Regular cardiac myocyte (primary cell): ENCODE data around the gene FAM83C. TPM values are rescaled to one million over a fixed set of nuclear protein-coding genes. Genes with fewer than 3 reads are reported as not detected.

Experiments
- total RNA-seq: library from RNA; depleted of rRNA; stranded (reverse); fragments of >200 nt; gene quantifications from 2 replicates; pipeline ENCODE4 v1.2.3, GENCODE V29; 2014

Gene FAM83C
- under 0.01 TPM in 1 of 2 replicates, not detected in the other for total RNA-seq

DNA sequence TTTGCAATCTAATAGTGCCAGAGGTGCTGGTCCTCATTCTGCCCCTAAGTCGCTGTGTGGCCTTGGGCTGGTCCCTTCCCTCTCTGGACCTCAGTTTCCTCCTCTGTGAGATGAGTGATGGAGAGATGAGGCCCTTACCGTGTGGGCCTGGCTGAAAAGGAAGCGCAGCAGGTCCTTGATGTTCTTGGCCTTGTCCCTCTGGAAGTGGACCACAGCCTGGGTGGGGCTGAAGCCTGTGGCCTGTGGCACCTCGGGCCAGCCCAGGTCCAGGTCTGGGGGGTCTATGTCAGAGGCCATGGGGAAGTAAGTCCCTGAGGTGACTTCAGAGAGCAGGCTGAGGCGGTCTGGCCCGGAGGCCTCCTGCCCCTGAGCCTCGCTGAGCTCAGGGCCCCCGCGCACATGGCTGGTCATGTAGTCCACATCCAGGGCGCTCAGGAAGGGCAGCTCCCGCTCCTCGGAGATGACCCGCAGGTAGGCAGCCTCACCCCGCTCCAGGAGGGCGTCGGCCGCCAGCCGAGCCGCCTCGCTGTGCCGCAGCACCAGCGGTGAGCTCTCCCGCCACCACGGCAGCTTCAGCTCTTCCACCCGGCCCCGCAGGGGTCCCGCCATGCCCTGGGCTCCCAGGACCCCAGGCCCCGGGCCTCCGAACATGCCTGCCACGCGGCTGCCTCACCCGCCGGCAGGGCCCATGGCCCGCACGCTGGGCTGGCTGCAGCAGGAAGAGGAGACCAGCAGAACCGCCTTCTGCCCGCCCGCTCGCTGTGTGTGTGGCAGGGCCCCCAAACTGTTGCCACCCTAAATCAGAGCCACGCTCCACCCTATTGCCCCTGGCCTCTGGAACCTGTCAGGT, at the start of gene FAM83C:
FAM83C (minus strand) TSS at position 772 of the 850 bp plus-strand sequence; CDS start at position 651, 121 bp downstream.

DNA sequence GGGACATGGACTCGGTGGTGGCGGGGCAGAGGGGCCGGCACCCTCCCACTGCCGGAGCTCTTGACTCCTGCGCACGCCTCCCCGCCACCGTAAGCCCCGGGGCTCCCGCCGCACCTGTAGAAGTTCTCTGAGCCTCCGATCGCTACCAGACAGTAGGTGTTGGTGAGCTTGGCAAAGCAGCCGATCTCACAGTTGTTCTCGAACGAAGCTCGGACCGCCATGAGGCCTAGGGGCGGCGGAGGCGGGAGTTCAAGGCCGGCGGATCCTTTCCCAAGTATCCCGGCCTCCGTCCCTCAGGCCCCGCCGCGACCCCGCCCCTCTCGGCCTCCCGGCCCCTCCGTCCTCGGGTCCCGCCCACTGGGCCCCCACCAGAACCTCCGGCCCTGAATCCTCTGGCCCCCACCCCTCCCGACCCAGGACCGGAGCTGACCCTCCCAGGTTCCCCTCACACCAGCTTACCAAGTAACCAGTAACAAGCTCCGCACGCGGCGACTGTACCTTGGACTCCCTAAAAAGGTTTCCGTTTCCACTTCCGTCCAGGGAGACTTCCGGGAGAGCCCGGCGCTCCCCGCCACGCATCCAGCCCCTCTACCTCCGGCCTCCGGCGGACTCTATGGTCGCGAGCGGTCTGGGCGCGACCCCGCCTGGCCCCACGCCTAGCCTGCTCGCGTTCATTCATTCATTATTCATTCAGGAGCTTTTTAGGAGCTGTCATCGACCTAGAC, 7.8 kb downstream of the FAM83C start, which contains the start of gene EIF6:
EIF6 (minus strand) TSS at position 506 of the 725 bp plus-strand sequence; CDS start at position 221, 285 bp downstream.

DNA sequence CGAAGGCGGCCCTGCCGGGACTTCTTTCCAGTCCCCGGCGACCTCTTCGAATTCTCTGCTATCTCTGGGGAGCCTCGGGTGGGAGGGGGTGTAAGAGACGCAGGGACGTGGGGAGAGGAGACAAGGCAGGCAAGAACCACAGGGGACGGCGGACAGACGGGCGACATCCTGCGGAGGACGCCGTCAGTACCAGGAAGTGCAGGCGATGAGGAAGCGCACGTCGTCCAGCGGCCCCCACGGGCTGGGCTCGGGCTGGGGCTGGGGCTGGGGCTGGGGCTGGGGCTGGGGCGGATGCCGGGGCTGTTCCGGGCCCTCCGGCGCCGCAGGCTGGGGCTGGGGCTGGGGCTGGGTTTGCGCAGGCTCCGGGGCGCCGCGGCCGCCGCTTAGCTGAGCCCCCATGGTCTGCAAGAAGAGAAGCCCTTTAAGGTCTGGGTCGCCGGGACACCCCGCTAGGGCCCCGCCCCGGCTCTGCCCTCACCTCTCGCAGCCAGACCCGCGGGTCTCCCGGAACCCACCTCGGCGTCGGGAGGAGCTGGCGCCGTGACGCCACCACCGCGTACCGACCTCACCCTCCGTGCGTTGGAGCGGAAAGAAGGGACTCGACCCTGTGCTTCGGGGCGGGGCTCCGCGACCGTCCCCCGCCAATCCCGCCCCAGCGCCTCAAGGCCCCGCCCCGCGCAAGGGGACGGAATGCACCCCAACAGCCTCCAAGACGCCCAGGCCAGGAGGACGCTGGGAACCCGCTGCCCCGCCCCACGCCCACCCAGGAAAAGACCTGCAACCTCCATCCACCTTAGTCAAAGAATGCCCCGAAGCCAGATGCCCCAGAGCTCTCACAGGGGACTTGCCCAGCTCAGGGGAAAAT, 14.5 kb downstream of the FAM83C start, which contains the start of gene MMP24OS:
MMP24OS (minus strand) TSS at position 592 of the 865 bp plus-strand sequence; CDS start at position 399, 193 bp downstream.

Other genes with a start within 250 kb of the FAM83C start
- 82.3 and 120 TPM in 2 replicates for gene TRPC4AP, start 199.6 kb downstream of the FAM83C start, total RNA-seq
- gene EDEM2, start 145.1 kb downstream of the FAM83C start, total RNA-seq = 47.9 and 68.8 TPM in 2 replicates
- gene PROCR, start 120.4 kb downstream of the FAM83C start, total RNA-seq = 85.3 and 244 TPM in 2 replicates
- gene MMP24, start 65.7 kb downstream of the FAM83C start, total RNA-seq = 0.38 and 0.56 TPM in 2 replicates
- gene MMP24OS, start 14.3 kb downstream of the FAM83C start, total RNA-seq = 8.6 and 37.5 TPM in 2 replicates
- 104 and 187 TPM in 2 replicates for gene EIF6, start 7.7 kb downstream of the FAM83C start, total RNA-seq
- 22.2 and 31.9 TPM in 2 replicates for gene UQCC1, start 119.5 kb upstream of the FAM83C start, total RNA-seq
- 1.9 and 24.2 TPM in 2 replicates for gene GDF5, start 145.8 kb upstream of the FAM83C start, total RNA-seq
- 32.4 and 35.2 TPM in 2 replicates for gene CEP250, start 163.2 kb upstream of the FAM83C start, total RNA-seq
- gene C20orf173, start 237.2 kb upstream of the FAM83C start, total RNA-seq = not detected in 2 replicates
- 336 and 765 TPM in 2 replicates for gene ERGIC3, start 249.7 kb upstream of the FAM83C start, total RNA-seq